ENCODE results near the gene SLCO1B3.

GRCh38 chr12:20885116-20885515 lies 74.6 kb downstream of the SLCO1B3 start:
- no peak for TF ChIP-seq CTCF (IDR thresholded peaks at IDR 0.05; ENCODE audit: borderline replicate concordance, extremely low read depth, low read length, poor library complexity, severe bottlenecking)
- no peak for TF ChIP-seq EZH2 (IDR thresholded peaks at IDR 0.05; ENCODE audit: borderline replicate concordance, low read depth, low read length, severe bottlenecking)
